Mucosa of rectum (tissue), 2 donors: Measurements from ENCODE around the gene HLA-F.

Source experiments
- H3K27ac ChIP-seq, 2 donors: one replicate each; pipeline ENCODE4 v1.7.0; 2013; ENCODE audit warnings: inconsistent platforms in 2 of 2, low read depth in 2 of 2, low read length in 2 of 2
- H3K27me3 ChIP-seq, 2 donors: one replicate each; pipeline ENCODE4 v1.7.0; 2013; ENCODE audit warnings: low read length in 2 of 2; ENCODE audit not compliant: control insufficient read depth in 2 of 2, insufficient read depth in 2 of 2
- H3K36me3 ChIP-seq, 2 donors: one replicate each; pipeline ENCODE4 v1.7.0; 2013; ENCODE audit warnings: low read length in 2 of 2; ENCODE audit not compliant: control insufficient read depth in 2 of 2, insufficient read depth in 2 of 2
- H3K4me1 ChIP-seq, 2 donors: one replicate each; pipeline ENCODE4 v1.7.0; 2013; ENCODE audit warnings: low read length in 2 of 2, mild to moderate bottlenecking in 1 of 2; ENCODE audit not compliant: control insufficient read depth in 2 of 2, insufficient read depth in 2 of 2
- H3K4me3 ChIP-seq, 2 donors: one replicate each; pipeline ENCODE4 v1.7.0; 2013; ENCODE audit warnings: low read length in 2 of 2
- H3K9ac ChIP-seq, 2 donors: one replicate each; pipeline ENCODE4 v1.7.0; 2013; ENCODE audit warnings: low read length in 2 of 2, low read depth in 1 of 2, mild to moderate bottlenecking in 1 of 2
- H3K9me3 ChIP-seq, 2 donors: one replicate each; pipeline ENCODE4 v1.7.0; 2013; ENCODE audit warnings: low read length in 2 of 2; ENCODE audit not compliant: control insufficient read depth in 2 of 2
- donor health status: healthy.
- donor health status: Normal muscosa, but diverticular disease.

HLA-F gene

GRCh38 chr6:29759457-29759856, 36.2 kb downstream of the HLA-F start:
- H3K27ac ChIP-seq = no peak overlapping the region
- H3K4me1 ChIP-seq = no peaks in the 10 kb centered on the region
- no peak overlapping the region for H3K9ac ChIP-seq
- no peaks in the 10 kb centered on the region for H3K27me3 ChIP-seq
- H3K9me3 ChIP-seq = no peaks in the 10 kb centered on the region
- H3K36me3 ChIP-seq = no peaks in the 10 kb centered on the region
- H3K4me3 ChIP-seq = no peak overlapping the region

- no peaks in the 10 kb centered on the region for H3K36me3 ChIP-seq
- no peak overlapping the region for H3K4me3 ChIP-seq
- H3K27ac ChIP-seq = no peak overlapping the region
- H3K4me1 ChIP-seq = no peaks in the 10 kb centered on the region
- no peak overlapping the region for H3K9ac ChIP-seq
- H3K9me3 ChIP-seq = no peaks in the 10 kb centered on the region
- H3K27me3 ChIP-seq = no peaks in the 10 kb centered on the region
Measured at GRCh38 chr6:29760328-29760727, 37.1 kb downstream of the HLA-F start.

- Histone ChIP-seq H3K27me3 (no peaks in the 10 kb centered on the region), H3K4me1 (no peaks in the 10 kb centered on the region), H3K9ac (no peak overlapping the region), H3K9me3 (no peaks in the 10 kb centered on the region), H3K4me3 (no peak overlapping the region), H3K27ac (no peak overlapping the region), H3K36me3 (no peaks in the 10 kb centered on the region)
Measured at GRCh38 chr6:29762051-29762450, 38.8 kb downstream of the HLA-F start.

- Histone ChIP-seq H3K36me3 (no peaks in the 10 kb centered on the region), H3K27me3 (no peaks in the 10 kb centered on the region), H3K9ac (no peak overlapping the region), H3K27ac (no peak overlapping the region), H3K4me3 (no peak overlapping the region), H3K4me1 (no peaks in the 10 kb centered on the region), H3K9me3 (no peaks in the 10 kb centered on the region)
Measured at GRCh38 chr6:29762781-29763214, 39.6 kb downstream of the HLA-F start.

- Histone ChIP-seq H3K4me3 (no peak overlapping the region), H3K27me3 (no peaks in the 10 kb centered on the region), H3K9ac (no peak overlapping the region), H3K9me3 (no peaks in the 10 kb centered on the region), H3K36me3 (no peaks in the 10 kb centered on the region), H3K4me1 (no peaks in the 10 kb centered on the region), H3K27ac (no peak overlapping the region)
Measured at GRCh38 chr6:29763491-29764289, 40.5 kb downstream of the HLA-F start.

- Histone ChIP-seq H3K36me3 (no peaks in the 10 kb centered on the region), H3K27me3 (peaks cover 0 to under 1% of the 10 kb centered on the region in 2 donors), H3K27ac (no peak overlapping the region), H3K4me3 (no peak overlapping the region), H3K9me3 (no peaks in the 10 kb centered on the region), H3K9ac (no peak overlapping the region), H3K4me1 (no peaks in the 10 kb centered on the region)
Measured at GRCh38 chr6:29764422-29765196, 41.4 kb downstream of the HLA-F start.

- Histone ChIP-seq H3K4me1 (no peaks in the 10 kb centered on the region), H3K27ac (no peak overlapping the region), H3K9ac (no peak overlapping the region), H3K4me3 (no peak overlapping the region), H3K36me3 (no peaks in the 10 kb centered on the region), H3K27me3 (peaks cover 3 to 9% of the 10 kb centered on the region in 2 donors), H3K9me3 (no peaks in the 10 kb centered on the region)
Measured at GRCh38 chr6:29769336-29769735, 46.1 kb downstream of the HLA-F start.

GRCh38 chr6:29770306-29770705, 47.1 kb downstream of the HLA-F start:
- Histone ChIP-seq H3K36me3 (no peaks in the 10 kb centered on the region), H3K4me1 (no peaks in the 10 kb centered on the region), H3K27me3 (peaks cover 3 to 9% of the 10 kb centered on the region in 2 donors), H3K9me3 (no peaks in the 10 kb centered on the region), H3K4me3 (no peak overlapping the region), H3K9ac (no peak overlapping the region), H3K27ac (no peak overlapping the region)

GRCh38 chr6:29776684-29777083, 53.5 kb downstream of the HLA-F start:
- no peak overlapping the region for H3K4me3 ChIP-seq
- H3K36me3 ChIP-seq = no peaks in the 10 kb centered on the region
- no peak overlapping the region for H3K9ac ChIP-seq
- no peaks in the 10 kb centered on the region for H3K9me3 ChIP-seq
- H3K4me1 ChIP-seq = no peaks in the 10 kb centered on the region
- H3K27me3 ChIP-seq = peaks cover 0 to 9% of the 10 kb centered on the region in 2 donors
- H3K27ac ChIP-seq = no peak overlapping the region
